HG03575 (cell line): Measurements from ENCODE around the gene PSMC5.
"Not testable (repeated sequence)": the region's sequence is repeated elsewhere in the genome, so short reads cannot be mapped to it uniquely, and the experiment has no call there.

Experiments used
- ATAC-seq: cut with Tn5 transposase; IDR thresholded peaks from one replicate; pipeline ENCODE4 v1.9.1; 2021; ENCODE audit not compliant: unreplicated experiment, insufficient number of reproducible peaks, low FRiP score; ENCODE audit errors: extremely low read depth

PSMC5 gene

DNA sequence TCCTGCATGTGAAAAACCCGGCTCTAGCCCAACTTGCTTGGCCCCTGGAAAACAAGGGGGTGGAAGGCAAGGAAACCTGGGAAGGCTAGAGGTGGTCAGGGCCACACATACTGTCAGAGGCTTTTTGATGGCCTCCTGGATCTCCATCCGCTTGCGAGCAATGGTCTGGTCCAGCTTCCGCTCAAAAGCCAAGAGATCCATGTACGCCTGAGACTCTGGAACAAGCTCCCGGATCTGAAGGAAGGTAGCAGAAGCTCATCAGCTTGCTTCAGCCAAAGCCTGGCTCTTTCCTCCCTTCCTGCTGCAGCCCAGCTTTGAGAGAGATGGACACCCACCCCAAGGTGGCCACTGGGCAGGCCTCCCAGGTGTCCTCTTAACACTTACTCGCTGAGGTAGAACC is 9.6 kb downstream of the PSMC5 start:
- ATAC-seq = no peak

DNA sequence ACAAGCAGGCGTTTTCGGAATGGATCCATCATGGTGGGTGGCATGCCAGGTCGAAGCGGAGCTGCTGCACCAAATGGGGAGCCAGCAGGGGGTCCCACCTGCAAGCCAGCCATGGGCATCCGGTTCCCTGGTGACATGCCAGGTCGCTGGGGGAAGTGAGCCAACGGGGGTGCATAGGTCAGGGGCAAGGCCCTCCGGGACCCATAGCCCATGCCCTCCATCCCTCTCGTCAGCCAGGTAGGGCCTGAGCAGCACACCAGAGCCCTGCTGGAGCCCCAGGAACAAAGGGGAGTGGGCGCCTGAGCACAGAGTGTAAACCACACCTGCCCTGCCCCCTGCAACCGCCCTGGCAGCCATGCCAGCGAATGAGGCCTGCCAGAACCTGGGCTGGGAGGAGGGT is 10.2 kb downstream of the PSMC5 start:
- ATAC-seq = no peak

DNA sequence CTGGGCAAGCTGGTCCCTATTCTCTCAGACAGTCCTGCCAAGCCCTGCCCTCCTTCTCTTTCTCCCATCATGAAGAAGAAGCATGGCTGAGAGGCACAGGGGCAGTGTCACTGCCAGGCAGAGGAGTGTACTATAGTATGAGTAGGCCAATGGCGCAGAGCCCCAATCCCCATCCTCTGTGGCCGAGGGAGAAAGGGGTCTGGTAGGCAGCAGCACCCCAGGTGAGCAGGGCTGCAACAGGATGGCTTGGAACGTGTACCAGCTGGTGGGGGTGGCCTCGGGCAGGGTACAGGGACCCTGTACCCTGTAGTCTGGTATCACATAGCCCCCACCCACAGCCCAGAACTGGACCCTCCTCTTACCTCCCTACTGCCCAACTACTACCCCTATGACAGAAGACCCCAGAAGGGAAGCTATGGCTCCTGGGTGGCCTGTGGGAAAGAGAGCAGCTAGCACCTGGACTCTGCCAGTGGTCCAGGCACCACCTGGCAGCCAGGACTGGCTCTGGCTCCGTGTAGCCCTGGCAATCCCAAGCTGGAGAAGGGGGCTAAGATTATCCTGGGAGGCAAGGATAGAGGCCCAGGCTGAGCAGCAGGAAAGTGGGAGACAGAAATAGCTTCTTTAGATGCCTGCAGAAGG is 10.8 kb downstream of the PSMC5 start:
- ATAC-seq = no peak

DNA sequence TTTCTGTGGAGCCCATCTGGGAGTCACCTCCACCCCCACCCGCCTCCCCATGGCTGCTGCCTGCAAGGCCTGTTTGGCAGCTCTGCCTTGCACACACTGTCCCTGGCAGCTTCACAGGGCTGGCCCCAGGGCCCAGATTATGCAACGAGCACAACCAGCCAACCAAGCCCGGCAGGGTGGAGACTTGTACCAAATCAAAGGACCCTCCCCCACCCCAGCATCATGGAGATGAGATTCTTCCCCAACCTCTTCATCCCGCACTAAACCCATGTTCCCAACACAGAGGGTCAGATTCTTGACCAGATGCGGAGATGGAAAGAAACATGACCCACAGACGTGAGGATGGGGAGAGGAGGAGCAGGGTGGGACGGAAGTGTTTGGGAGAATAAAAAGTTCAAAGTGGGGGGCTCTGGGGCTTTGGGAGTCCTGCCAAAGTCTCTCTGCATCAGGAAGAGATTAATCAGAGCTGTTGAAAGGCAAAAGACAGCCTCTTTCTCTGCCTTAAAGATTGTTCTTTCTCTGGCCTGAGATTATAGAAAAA is 11.5 kb downstream of the PSMC5 start:
- no peak for ATAC-seq

DNA sequence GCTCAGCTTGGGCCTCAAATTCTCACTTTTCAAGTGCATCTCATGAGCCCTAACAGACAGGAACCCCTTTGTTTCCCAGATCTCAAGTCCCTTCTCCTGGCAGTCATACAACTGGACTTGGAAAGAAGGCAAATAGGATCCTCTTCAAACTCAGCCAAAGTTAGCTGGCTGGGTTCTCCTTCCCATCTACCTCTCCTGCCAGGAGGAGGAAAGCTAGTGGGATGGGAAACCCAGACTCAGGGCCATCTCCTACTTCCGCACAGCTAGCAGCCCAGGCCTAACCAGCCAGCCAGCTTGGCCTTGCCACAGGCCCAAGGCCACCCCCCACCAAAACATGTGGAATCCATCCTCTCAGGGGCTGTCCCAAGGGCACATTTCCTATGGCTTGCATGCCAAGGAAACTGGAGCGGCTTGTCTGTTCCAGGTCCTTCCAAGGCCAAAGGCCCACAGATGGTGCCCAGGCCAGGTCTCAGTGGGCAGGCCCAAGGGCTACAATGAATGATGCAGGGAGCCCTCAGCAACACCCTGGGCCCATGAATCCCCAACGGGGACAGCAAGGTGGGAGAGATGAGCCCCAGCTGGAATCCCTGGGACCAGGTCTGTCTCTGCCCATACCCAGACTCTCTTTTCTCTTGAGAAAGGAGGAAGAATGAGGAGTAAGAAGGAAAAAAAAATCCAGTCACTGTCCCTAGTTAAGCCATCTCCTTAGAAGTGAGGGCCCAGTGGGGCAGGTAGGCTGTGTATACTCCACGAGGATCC is 13.5 kb downstream of the PSMC5 start:
- ATAC-seq = no peak

DNA sequence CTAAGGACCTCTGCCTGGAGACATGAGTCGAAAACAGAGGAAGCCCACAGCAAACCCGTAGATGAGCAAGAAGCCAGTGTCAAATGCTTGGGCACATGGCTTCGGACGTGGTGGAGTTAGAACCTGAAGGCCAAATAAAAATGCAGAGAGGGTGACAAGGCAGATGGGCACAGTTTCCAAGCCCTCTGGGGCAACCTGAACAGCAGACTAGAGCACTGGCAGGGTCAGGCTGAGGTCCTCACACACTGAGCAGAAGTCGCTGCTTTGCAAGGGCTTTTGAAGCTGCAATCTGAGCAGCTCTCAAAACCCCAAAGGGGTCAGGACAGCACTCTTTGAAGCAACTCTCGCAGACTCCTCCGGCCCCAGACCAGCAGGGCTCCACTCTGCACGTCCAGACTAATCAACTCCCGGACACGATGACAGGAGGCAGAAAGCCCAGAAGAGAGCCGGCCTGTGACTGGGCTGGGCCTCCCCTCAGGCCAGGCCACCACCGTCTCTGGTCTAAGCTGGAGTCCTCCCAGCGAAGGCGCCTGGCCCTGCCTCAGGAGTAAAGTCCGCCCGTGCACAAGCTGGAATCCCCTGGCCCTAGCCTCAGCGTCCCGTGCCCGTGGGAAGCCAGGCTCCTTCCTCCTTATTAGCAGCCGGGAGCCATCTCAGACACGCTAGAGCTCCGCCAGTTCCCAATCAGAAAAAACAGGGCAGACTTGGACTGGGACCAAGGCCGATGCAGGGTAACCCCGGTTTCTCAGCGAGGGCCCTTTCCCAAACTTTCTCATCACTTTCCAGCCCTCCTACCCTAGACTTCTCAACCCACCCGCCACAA is 14.3 kb downstream of the PSMC5 start:
- no peak for ATAC-seq

DNA sequence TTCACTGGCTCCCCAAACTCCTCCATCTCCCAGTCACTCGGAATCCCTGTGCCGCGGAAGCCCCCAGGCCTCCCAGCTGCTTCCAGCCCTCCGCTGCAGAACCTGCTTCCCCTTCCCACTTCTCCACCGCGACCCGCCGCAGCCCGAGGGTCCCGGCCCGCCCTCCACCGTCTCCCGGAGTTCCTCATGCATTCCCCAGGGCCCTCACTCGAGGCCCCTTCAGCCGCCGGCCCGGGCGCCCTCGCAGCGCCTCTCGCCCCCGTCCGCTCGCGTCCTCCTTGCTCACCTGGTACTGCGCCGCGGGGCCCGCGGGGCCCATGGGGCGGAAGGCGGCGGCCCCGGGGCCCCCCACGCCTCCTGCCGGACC is 14.9 kb downstream of the PSMC5 start:
- no peak for ATAC-seq

DNA sequence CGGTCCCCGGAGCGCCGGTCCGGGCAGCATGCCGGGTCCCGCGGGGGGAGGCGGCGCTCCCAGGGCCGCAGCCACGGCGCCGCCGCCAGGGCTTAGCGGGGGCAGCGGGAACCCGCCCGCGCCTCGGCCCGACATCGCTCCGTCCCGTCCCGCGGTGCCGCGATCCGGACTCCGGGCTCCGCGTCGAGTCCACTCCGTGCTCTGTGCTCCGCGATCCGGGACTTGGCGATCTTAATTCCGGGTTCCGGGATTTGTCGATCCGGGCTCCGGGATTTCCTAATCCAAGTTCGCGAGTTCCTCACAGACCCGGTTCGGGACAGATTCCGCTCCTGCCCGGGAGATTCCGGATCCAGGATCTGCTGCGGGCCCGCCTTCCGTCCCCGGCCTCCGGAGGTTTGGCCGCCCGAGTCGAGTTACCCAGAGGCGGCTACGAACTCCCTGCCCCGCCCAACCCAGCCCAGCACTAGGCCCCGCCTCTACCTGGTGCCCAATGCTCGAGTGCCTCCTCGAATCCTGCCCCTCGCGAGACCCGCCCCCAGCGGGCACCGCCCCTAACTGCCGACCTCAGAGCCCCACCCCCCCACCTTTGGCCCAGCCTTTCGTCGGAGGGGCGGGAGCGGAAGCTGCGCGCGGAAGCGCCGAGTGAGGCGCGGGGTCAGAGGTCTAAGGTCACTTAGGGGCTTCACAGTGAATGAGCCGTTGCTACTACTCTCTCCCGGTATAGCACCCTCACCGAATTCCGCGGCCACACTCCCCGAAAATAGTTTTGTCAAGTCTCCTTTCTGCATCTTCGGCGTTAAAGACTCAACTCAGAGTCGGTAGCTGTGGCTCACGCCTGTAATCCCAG is 15.5 kb downstream of the PSMC5 start, which contains the start of gene SMARCD2:
Gene SMARCD2, minus strand, starts transcription at position 146 of the 847 bp plus-strand sequence. Its CDS starts 11 bp downstream, at position 135.
- ATAC-seq = peak; percentile 34

DNA sequence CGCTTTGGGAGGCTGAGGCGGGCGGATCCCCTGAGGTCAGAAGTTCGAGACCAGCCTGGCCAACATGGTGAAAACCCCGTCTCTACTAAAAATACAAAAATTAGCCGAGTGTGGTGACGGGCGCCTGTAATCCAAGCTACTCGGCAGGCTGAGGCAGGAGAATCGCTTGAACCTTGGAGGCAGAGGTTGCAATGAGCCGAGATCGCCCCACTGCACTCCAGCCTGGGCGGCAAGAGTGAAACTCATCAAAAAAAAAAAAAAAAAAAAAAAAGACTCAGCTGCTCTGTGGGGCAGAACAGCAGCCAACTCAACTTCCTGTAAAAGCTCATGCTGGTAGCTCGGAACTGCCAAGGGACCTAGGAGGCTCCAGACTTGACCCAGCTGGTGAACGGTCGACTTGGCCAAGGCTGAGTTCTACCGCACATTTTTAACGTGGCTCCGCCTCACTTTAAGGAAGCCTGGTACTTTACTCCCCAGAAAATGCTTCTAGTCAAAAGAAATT is 16.2 kb downstream of the PSMC5 start:
- not testable (repeated sequence) for ATAC-seq

DNA sequence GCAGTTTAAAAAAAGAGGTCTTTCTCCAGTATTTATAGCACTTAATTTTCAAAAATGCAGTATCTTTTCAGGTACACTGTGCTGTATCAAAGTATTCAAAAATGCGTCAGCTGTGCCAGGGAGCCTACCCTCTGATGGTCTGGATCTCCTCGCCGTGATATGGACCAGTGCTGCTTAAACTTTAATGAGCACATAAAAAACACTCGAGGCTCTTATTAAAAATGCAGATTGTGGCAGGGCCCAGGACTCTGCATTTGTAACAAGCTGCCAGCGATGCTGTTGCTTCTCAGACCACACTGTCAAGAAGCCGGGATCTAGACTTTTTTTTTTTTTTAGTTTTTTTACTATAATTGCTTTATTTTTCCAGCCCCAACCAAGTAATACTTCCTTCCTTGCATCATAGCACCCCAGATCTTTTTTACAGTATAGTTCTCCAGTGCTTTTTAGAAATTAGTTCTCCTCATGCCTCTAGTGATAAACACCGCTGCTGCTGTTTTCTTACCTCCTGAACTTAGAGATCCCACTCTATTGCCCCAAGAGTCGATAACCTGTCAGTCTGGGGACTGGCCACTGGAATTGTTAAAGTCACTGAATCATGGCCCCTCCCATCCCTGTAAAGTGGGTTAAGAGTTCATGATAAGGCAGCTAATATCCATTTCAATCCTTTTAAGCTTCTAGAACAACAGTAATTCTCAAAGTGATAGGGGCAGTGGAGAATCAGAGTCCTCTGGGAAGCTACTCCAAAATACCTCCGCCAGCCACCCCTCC is 16.9 kb downstream of the PSMC5 start:
- ATAC-seq = no peak

DNA sequence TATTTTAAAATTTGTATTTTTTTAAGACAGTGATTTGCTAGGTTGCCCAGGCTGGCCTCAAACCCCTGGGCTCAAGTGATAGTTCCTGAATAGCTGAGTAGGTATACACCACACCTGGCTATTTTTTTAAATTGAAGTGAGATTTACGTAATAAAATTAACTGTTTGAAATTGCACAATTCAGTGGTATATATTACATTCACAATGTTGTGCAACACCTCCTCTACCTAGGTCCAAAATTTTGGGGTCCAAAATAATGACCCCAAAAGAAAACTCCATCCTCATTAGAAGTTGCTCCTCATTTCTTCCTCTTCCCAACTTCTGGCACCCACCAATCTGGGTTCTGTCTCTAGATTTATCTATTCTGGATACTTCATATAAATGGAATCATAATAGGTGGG is 18.3 kb downstream of the PSMC5 start:
- no peak for ATAC-seq

DNA sequence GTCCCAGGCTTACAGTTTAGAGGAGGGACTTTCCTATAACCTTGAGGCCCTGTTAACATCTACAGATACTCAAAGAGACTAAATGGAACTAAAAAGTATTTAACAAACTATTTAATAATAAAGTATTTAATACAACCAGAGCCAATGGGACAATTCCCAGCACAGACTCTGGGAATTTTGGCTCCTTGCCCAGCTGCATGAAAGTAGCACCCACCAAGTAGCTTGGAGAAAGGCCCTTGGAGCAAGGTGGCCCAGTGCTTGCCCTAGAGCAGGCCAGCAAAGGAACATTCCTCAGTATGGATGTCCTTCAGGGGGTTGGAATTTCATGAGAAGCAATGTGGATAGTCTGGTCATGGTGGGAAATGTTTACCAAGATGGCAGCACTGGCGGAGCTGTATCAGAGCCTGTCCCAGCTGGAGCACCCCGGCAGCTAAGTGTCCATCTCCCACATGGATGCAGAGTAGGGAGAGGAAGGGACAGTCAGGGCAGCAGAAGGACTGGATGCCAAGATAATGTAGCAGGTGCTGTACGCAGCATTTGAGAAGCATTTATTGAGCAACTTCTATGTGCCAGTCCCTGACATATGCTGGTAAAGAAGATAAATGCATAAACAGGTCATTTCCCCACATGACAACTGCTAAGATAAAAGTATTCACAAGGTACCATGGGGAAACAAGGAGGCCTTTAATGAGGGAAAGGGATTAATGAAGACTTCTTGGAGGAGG is 20.5 kb downstream of the PSMC5 start:
- ATAC-seq = no peak

DNA sequence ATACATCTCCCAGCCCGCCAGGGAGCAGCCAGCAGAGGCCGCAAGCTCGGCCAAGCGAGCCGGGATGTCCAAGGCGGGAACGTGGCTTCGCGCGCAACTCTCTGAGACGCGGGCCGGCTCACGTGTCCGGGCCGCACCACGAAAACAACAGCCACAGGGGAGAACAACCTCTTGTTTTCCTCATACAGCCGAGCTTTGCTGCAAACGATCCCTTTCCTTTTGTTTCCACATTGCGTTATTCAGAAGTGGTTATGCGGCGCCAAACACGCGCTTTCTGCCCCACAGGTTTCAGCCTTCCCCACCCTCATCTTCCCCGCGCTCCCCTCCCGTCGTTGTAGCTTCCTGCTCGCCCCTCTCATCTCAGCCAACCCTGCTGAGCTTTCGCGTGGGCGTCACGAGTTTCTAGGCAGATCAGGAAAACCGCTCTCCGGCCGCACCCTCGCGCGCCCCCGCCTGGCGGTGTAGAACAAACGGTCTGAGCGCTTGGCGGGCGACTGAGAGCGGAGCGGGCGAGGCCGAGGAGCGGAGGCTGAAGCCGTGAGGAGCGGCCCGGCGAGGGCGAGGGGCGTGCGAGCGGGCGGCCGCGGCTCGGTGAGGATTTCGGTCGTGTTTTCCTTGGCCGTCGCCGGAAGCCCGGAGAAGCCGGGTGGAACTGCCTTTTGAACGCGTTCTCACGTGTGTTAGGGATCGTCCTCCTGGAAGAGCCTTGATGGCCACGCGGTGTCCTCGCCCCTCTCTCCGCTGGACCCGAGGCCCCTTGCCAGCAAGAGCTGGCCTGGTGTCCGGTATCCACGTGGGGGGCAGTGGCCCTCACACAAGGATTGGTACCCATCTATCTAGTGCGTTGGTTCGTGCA is 21.8 kb downstream of the PSMC5 start:
- no peak for ATAC-seq

DNA sequence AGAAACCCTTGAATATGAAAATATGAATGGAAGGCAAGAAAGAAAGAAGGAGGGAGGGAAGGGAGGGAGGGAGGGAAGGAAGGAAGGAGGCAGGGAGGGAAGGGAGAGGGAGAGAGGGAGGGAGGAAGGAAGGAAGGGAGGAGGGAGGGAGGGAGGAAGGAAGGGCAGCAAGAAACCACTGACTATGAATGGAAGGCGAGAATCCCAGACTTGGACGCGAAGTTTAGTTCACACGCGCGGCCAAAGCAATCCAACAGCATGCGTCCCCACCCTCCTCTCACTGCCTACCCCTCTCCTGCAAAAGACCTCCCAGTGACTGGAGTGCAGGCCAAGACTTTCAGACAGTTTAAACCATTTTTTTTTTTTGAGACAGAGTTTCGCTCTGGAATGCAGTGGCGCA is 23.2 kb downstream of the PSMC5 start:
- ATAC-seq = no peak

DNA sequence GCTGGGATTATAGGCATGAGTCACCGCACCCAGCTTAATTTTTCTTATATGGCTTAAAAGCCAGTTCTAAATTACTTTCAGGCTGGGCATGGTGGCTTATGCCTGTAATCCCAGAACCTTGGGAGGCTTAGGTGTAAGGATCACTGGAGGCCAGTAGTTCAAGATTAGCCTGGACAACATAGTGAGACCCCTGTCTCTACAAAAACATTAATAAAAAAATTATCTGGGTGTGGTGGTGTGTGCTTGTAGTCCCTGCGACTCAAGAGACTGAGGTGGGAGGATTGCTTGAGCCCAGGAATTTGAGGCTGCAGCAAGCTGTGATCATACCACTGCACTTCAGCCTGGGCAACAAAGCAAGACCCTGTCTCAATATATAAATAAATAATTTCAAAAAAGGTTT is 26.0 kb downstream of the PSMC5 start:
- no peak for ATAC-seq

DNA sequence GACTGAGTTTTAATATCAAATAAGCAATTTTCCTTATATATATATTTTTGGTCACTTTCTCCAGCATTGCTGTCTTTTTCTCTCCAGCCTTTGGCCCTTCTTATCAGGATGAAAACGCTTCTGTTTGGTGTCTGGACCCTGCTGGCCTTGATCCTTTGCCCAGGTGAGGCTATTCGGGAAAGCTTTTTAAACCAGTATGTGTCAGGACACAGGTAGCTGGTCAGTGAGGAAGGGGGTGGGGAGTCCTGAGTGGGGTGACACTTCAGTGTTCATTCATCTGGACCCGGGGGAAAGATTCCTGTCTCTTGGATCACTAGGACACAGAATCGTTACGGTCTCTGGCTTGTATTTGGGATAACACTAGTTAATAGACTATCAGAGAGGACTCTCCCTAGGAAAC is 27.5 kb downstream of the PSMC5 start:
- no peak for ATAC-seq

DNA sequence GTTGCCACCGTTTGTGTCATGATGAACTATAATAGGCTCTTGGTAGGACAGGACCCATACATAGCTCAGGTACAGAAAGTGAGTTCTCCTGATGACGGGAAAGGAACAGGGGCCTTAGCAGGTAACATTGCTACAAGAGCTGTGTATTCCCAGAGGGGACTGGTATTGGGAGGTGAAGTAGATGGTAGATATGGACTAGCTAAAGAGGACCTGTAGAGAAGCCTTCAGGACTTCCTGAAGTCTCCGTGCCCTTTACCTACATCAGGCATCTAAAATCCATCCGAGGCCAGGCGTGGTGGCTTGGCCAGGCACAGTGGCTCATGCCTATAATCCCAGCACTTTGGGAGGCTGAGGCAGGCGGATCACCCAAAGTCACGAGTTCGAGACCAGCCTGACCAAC is 28.0 kb downstream of the PSMC5 start:
- no peak for ATAC-seq
